ENCODE data around the gene MDM2.

DNA sequence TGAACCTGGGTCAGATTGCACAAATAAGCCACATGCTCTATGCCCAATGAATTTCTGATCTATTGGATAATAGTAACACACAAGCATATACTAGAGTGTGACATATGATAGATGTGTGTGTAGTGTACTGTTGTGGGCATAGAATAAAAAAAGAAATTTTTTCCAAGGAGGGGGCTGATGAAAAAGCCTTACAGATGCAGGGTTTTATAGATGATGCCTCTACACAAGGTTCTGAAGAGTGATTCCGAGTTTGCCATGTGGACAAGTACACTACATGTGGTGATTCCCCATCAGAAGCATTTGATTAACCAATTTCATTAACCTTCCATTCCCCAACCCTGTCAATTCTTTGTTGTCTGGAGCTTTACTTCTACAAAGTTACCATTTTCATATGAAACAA, 79.7 kb downstream of the MDM2 start:
- TF ChIP-seq EZH2 (IDR thresholded peaks at IDR 0.05; ENCODE audit: insufficient read depth, poor library complexity, severe bottlenecking) (no peak), EZH2phosphoT487 (IDR thresholded peaks at IDR 0.05; ENCODE audit: insufficient read depth, low read depth) (no peak)
